HepG2 (cell line): Measurements from ENCODE around the gene HPCAL1. TPM values are rescaled to one million over a fixed set of nuclear protein-coding genes. Genes with fewer than 3 reads are reported as not detected.

Source experiments
- CEBPB ChIP-seq: IDR thresholded peaks from 2 replicates; pipeline ENCODE4 v1.6.1; 2011; ENCODE audit warnings: low read depth, low read length, improper control_type of control experiment, borderline replicate concordance
- CENPT ChIP-seq: sonication (generic); formaldehyde crosslinking; IDR thresholded peaks from 2 replicates; pipeline ENCODE4 v1.8.0; 2022; ENCODE audit warnings: low read depth, mild to moderate bottlenecking, moderate library complexity, missing genetic modification reagents
- FOXA1 ChIP-seq, 2 experiments: fragments of 450-650 bp in 1 of 2; sonication (generic) in 1 of 2; formaldehyde crosslinking in 1 of 2; IDR thresholded peaks; 2 replicates each; pipeline versions ENCODE4 v1.4.0 to v1.6.1; 2016 to 2020; ENCODE audit warnings: missing genetic modification reagents in 1 of 2
- KAT8 ChIP-seq: IDR thresholded peaks from 2 replicates; pipeline ENCODE4 v1.6.1; 2016; ENCODE audit warnings: missing genetic modification reagents, missing compliant biosample characterization
- SNAI1 ChIP-seq: sonication (generic); formaldehyde crosslinking; IDR thresholded peaks from 2 replicates; pipeline ENCODE4 v1.5.0; 2020; ENCODE audit warnings: mild to moderate bottlenecking, missing genetic modification reagents, borderline replicate concordance
- ZKSCAN5 ChIP-seq: sonication (generic); formaldehyde crosslinking; IDR thresholded peaks from 2 replicates; pipeline ENCODE4 v1.5.1; 2020; ENCODE audit warnings: mild to moderate bottlenecking, missing genetic modification reagents
- ZNF20 ChIP-seq: sonication (generic); formaldehyde crosslinking; IDR thresholded peaks from 2 replicates; pipeline ENCODE4 v1.4.0; 2020; ENCODE audit warnings: mild to moderate bottlenecking, moderate library complexity, missing genetic modification reagents
- ZNF550 ChIP-seq: sonication (generic); formaldehyde crosslinking; IDR thresholded peaks from 2 replicates; pipeline ENCODE4 v1.4.0; 2020; ENCODE audit warnings: mild to moderate bottlenecking, missing genetic modification reagents, borderline replicate concordance
- ZNF562 ChIP-seq: sonication (generic); formaldehyde crosslinking; IDR thresholded peaks from 2 replicates; pipeline ENCODE4 v1.8.0; 2022; ENCODE audit warnings: missing genetic modification reagents, borderline replicate concordance
- ZSCAN22 ChIP-seq: sonication (generic); formaldehyde crosslinking; IDR thresholded peaks from 2 replicates; pipeline ENCODE4 v1.4.0; 2020; ENCODE audit warnings: mild to moderate bottlenecking, missing genetic modification reagents
- polyA plus RNA-seq, 8 experiments: library from polyadenylated mRNA; depleted of rRNA in 3 of 8; stranded (reverse) in 7 of 8; unstranded in 1 of 8; fragments of >200 nt; fragmentation: Illumina TruSeq in 4 of 8; extraction: Trizol in 4 of 8; gene quantifications; 2 replicates each; pipeline versions ENCODE4 v1.2.1 to v1.2.3, GENCODE V29; 2011 to 2016; ENCODE audit warnings: low read depth in 4 of 8, missing spikeins in 1 of 8, mixed read lengths in 1 of 8; ENCODE audit not compliant: insufficient read depth in 1 of 8
- total RNA-seq, 5 experiments: library from RNA; depleted of rRNA; stranded (reverse); fragments of >200 nt; fragmentation: Illumina TruSeq; extraction: Trizol; gene quantifications; 2 replicates each; pipeline ENCODE4 v1.2.3, GENCODE V29; 2016; ENCODE audit warnings: low read depth in 1 of 5
- TF ChIP-seq, protein P1 (sequence below): sonication (generic); formaldehyde crosslinking; IDR thresholded peaks from 2 replicates; pipeline ENCODE4 v1.8.0; 2022; ENCODE audit warnings: mild to moderate bottlenecking, missing genetic modification reagents
- TF ChIP-seq, protein P2 (sequence below): IDR thresholded peaks from 2 replicates; pipeline ENCODE4 v1.6.1; 2018; ENCODE audit warnings: missing genetic modification reagents, mild to moderate bottlenecking, missing compliant biosample characterization
- TF ChIP-seq, protein P3 (sequence below): sonication (generic); formaldehyde crosslinking; IDR thresholded peaks from 2 replicates; pipeline ENCODE4 v1.8.1; 2023; ENCODE audit warnings: missing genetic modification reagents, inconsistent platforms, borderline replicate concordance
- TF ChIP-seq, protein P4 (sequence below): sonication (generic); formaldehyde crosslinking; IDR thresholded peaks from 2 replicates; pipeline ENCODE4 v1.8.1; 2023; ENCODE audit warnings: mild to moderate bottlenecking, missing genetic modification reagents
- TF ChIP-seq, protein P5 (sequence below): IDR thresholded peaks from 2 replicates; pipeline ENCODE4 v1.6.1; 2016; ENCODE audit warnings: low read depth, borderline replicate concordance
- TF ChIP-seq, protein P6 (sequence below): sonication (generic); formaldehyde crosslinking; IDR thresholded peaks from 2 replicates; pipeline ENCODE4 v1.4.0; 2020; ENCODE audit warnings: missing genetic modification reagents

Gene HPCAL1
- total and polyA plus RNA-seq, 2 of the 13 experiments (the other 11 are each of a cell fraction or from before 2014, with no cell fraction given): 29.5 to 29.9 TPM

DNA sequence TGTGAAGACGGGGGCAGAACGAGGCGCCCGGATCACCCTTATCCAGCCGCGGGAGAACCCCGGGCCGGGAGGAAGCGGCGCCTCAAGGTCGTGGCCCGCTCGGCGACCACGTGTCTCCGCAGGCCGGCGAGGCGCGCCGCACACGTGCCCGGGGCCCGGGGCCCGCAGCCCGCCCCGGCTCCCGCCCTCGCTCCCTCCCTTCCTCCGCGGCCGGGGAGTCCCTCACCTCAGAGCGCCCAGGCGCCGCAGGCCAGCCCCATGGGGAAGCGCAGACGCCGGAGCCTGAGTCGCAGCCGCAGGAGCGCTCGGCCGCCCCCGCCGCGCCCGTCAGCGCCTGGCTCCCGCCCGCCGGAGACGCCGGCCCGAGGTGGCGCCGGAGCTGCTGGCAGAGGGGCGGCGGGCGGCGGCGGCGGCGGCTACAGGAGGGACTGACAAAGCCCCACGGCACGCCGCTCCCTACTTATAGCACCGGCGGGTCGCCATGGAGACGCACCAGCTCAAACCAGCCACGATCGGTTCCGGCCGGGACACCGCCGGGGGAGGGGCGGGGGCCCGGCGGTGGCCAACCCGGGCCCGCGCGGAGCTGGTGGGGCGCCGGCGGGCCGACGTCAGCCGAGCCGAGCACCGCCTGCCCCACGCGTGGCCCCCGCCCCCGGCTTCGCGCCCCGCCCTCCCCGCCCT is 145.3 kb downstream of the HPCAL1 start, which contains the start of gene ODC1 (continued):
- TF ChIP-seq, protein P1, sequence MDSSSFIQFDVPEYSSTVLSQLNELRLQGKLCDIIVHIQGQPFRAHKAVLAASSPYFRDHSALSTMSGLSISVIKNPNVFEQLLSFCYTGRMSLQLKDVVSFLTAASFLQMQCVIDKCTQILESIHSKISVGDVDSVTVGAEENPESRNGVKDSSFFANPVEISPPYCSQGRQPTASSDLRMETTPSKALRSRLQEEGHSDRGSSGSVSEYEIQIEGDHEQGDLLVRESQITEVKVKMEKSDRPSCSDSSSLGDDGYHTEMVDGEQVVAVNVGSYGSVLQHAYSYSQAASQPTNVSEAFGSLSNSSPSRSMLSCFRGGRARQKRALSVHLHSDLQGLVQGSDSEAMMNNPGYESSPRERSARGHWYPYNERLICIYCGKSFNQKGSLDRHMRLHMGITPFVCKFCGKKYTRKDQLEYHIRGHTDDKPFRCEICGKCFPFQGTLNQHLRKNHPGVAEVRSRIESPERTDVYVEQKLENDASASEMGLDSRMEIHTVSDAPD (CRISPR knock-in tag): no peak
- TF ChIP-seq CENPT (peak; percentile 97), FOXA1 (IDR thresholded peaks at IDR 0.05) (no peak), FOXA1 (CRISPR knock-in tag; IDR thresholded peaks at IDR 0.05) (no peak), SNAI1 (CRISPR knock-in tag) (peak; percentile 82; the same call in 1 of the 2 replicates), KAT8 (CRISPR knock-in tag) (0 out of 2 replicates have a peak, but pooled peaks have one; percentile 29), CEBPB (no peak), ZNF550 (CRISPR knock-in tag) (0 out of 2 replicates have a peak, but pooled peaks have one; percentile 81), ZSCAN22 (peak; percentile 86; the same call in 1 of the 2 replicates), ZNF20 (CRISPR knock-in tag) (peak; percentile 84; the same call in 1 of the 2 replicates), ZNF562 (CRISPR knock-in tag) (peak; percentile 96; the same call in 1 of the 2 replicates), ZKSCAN5 (CRISPR knock-in tag) (no peak)
- TF ChIP-seq, protein P2, sequence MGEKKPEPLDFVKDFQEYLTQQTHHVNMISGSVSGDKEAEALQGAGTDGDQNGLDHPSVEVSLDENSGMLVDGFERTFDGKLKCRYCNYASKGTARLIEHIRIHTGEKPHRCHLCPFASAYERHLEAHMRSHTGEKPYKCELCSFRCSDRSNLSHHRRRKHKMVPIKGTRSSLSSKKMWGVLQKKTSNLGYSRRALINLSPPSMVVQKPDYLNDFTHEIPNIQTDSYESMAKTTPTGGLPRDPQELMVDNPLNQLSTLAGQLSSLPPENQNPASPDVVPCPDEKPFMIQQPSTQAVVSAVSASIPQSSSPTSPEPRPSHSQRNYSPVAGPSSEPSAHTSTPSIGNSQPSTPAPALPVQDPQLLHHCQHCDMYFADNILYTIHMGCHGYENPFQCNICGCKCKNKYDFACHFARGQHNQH (CRISPR knock-in tag): peak; percentile 70; the same call in 1 of the 2 replicates
- TF ChIP-seq, protein P3, sequence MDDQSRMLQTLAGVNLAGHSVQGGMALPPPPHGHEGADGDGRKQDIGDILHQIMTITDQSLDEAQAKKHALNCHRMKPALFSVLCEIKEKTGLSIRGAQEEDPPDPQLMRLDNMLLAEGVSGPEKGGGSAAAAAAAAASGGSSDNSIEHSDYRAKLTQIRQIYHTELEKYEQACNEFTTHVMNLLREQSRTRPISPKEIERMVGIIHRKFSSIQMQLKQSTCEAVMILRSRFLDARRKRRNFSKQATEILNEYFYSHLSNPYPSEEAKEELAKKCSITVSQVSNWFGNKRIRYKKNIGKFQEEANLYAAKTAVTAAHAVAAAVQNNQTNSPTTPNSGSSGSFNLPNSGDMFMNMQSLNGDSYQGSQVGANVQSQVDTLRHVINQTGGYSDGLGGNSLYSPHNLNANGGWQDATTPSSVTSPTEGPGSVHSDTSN (CRISPR knock-in tag): no peak
- TF ChIP-seq, protein P4, sequence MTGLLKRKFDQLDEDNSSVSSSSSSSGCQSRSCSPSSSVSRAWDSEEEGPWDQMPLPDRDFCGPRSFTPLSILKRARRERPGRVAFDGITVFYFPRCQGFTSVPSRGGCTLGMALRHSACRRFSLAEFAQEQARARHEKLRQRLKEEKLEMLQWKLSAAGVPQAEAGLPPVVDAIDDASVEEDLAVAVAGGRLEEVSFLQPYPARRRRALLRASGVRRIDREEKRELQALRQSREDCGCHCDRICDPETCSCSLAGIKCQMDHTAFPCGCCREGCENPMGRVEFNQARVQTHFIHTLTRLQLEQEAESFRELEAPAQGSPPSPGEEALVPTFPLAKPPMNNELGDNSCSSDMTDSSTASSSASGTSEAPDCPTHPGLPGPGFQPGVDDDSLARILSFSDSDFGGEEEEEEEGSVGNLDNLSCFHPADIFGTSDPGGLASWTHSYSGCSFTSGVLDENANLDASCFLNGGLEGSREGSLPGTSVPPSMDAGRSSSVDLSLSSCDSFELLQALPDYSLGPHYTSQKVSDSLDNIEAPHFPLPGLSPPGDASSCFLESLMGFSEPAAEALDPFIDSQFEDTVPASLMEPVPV: no peak; the same call in 1 of the 2 replicates
- TF ChIP-seq, protein P5, sequence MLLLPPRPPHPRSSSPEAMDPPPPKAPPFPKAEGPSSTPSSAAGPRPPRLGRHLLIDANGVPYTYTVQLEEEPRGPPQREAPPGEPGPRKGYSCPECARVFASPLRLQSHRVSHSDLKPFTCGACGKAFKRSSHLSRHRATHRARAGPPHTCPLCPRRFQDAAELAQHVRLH (CRISPR knock-in tag): 0 out of 2 replicates have a peak, but pooled peaks have one; percentile 64
- TF ChIP-seq, protein P6, sequence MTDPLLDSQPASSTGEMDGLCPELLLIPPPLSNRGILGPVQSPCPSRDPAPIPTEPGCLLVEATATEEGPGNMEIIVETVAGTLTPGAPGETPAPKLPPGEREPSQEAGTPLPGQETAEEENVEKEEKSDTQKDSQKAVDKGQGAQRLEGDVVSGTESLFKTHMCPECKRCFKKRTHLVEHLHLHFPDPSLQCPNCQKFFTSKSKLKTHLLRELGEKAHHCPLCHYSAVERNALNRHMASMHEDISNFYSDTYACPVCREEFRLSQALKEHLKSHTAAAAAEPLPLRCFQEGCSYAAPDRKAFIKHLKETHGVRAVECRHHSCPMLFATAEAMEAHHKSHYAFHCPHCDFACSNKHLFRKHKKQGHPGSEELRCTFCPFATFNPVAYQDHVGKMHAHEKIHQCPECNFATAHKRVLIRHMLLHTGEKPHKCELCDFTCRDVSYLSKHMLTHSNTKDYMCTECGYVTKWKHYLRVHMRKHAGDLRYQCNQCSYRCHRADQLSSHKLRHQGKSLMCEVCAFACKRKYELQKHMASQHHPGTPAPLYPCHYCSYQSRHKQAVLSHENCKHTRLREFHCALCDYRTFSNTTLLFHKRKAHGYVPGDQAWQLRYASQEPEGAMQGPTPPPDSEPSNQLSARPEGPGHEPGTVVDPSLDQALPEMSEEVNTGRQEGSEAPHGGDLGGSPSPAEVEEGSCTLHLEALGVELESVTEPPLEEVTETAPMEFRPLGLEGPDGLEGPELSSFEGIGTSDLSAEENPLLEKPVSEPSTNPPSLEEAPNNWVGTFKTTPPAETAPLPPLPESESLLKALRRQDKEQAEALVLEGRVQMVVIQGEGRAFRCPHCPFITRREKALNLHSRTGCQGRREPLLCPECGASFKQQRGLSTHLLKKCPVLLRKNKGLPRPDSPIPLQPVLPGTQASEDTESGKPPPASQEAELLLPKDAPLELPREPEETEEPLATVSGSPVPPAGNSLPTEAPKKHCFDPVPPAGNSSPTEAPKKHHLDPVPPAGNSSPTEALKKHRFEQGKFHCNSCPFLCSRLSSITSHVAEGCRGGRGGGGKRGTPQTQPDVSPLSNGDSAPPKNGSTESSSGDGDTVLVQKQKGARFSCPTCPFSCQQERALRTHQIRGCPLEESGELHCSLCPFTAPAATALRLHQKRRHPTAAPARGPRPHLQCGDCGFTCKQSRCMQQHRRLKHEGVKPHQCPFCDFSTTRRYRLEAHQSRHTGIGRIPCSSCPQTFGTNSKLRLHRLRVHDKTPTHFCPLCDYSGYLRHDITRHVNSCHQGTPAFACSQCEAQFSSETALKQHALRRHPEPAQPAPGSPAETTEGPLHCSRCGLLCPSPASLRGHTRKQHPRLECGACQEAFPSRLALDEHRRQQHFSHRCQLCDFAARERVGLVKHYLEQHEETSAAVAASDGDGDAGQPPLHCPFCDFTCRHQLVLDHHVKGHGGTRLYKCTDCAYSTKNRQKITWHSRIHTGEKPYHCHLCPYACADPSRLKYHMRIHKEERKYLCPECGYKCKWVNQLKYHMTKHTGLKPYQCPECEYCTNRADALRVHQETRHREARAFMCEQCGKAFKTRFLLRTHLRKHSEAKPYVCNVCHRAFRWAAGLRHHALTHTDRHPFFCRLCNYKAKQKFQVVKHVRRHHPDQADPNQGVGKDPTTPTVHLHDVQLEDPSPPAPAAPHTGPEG (CRISPR knock-in tag): peak; percentile 98
